Measurements from ENCODE around the gene UGGT1. TPM values are rescaled to one million over a fixed set of nuclear protein-coding genes. Genes with fewer than 3 reads are reported as not detected.
A peak's percentile ranks its signal among the peaks of the same experiment; 100 is the strongest.

UGGT1 gene
- polyA plus RNA-seq, 1 donor (not counting 4 experiments of a cell fraction or from before 2014, with no cell fraction given) = 26.7 TPM

DNA sequence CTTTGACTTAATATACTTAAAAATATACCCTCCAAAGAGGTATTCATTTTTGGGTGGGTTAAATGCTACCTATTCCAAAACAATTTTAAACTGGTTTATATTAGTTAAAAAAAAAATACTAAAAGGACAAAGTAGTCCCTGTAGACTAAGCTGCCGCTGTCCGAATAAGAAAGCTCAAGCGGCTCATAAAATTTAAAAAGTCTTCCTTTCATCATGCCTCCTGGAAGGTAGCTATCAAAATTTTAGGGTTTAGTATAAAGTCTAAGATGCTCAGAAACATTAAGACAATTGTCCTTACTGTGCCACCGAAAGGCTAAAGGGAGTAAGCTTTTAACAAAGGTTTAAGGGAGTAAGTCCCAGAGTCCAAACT is 440 bp upstream of the UGGT1 start:
- FAIRE-seq (no peak), DNase-seq (ENCODE audit: low read depth, low spot score) (no peak)
- H3K4me3 ChIP-seq (ENCODE audit: control insufficient read depth in 2 of 3, extremely low read depth in 1 of 3, insufficient read depth in 2 of 3, low read depth in 1 of 3, low read length in 3 of 3) = peak overlapping the region; percentile 89 to 100 (median 90)
- H3K4me2 ChIP-seq (ENCODE audit: control insufficient read depth, extremely low read depth, insufficient read depth, low read depth, low read length) = peak overlapping the region; percentile 73
- TF ChIP-seq EZH2 (IDR thresholded peaks at IDR 0.05; ENCODE audit: low read length) = no peak
- TF ChIP-seq, protein P1, sequence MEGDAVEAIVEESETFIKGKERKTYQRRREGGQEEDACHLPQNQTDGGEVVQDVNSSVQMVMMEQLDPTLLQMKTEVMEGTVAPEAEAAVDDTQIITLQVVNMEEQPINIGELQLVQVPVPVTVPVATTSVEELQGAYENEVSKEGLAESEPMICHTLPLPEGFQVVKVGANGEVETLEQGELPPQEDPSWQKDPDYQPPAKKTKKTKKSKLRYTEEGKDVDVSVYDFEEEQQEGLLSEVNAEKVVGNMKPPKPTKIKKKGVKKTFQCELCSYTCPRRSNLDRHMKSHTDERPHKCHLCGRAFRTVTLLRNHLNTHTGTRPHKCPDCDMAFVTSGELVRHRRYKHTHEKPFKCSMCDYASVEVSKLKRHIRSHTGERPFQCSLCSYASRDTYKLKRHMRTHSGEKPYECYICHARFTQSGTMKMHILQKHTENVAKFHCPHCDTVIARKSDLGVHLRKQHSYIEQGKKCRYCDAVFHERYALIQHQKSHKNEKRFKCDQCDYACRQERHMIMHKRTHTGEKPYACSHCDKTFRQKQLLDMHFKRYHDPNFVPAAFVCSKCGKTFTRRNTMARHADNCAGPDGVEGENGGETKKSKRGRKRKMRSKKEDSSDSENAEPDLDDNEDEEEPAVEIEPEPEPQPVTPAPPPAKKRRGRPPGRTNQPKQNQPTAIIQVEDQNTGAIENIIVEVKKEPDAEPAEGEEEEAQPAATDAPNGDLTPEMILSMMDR (optimal IDR thresholded peaks at IDR 0.05 in 1 of 3, IDR thresholded peaks at IDR 0.05 in 1 of 3, conservative IDR thresholded peaks at IDR 0.05 in 1 of 3; ENCODE audit: extremely low read depth in 1 of 3, insufficient read depth in 2 of 3, low read length in 3 of 3) = no peak
- no peaks in the 10 kb centered on the region for H3K27me3 ChIP-seq (ENCODE audit: control insufficient read depth, extremely low read depth, insufficient read depth, low read length)
- peaks cover 45% of the 10 kb centered on the region for H3K79me2 ChIP-seq (ENCODE audit: control insufficient read depth, insufficient read depth, low read length)
- peaks cover 0 to 2% of the 10 kb centered on the region in 2 experiments for H3K36me3 ChIP-seq (ENCODE audit: control insufficient read depth in 2 of 2, extremely low read depth in 1 of 2, insufficient read depth in 2 of 2, low read length in 2 of 2)
- H3K4me1 ChIP-seq (ENCODE audit: control insufficient read depth, extremely low read depth, insufficient read depth, low read length) = peaks cover 5% of the 10 kb centered on the region
- no peaks in the 10 kb centered on the region for H4K20me1 ChIP-seq (ENCODE audit: control insufficient read depth, extremely low read depth, insufficient read depth, low read length)
- H3K9ac ChIP-seq (ENCODE audit: control insufficient read depth, extremely low read depth, insufficient read depth, low read length) = peak overlapping the region; percentile 96
- H2AFZ ChIP-seq (ENCODE audit: control insufficient read depth, low read length) = peak overlapping the region; percentile 78
- H3K9me1 ChIP-seq (ENCODE audit: control insufficient read depth, extremely low read depth, insufficient read depth, low read length) = no peaks in the 10 kb centered on the region
- H3K27ac ChIP-seq (ENCODE audit: control insufficient read depth, insufficient read depth, low read length) = peak overlapping the region; percentile 83
- dilution Hi-C loops (cut with MboI; ENCODE audit: extremely low pct_ligation_motif_present, low sequenced_read_pairs) = no loop called here
- no peaks in the 10 kb centered on the region for H3K9me3 ChIP-seq (ENCODE audit: control insufficient read depth, low read depth, low read length)

DNA sequence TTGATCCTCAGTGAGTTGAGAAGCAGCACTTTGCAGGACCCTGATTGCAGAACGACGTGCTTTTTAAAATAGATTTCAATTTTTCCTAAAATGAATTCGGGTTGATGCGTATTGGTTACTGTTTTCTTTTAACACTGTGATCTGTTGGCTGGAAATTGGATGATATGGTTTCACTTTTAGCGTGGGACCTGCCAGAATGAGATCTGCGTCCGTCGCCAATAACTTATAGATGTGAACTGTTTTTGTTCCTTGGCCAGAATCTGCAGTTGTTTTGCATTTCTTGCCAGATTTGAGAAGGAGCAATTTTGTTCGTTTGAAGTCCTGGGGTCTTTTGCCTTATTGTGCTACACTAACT is 703 bp downstream of the UGGT1 start:
- Histone ChIP-seq H3K4me1 (ENCODE audit: control insufficient read depth, extremely low read depth, insufficient read depth, low read length) (peaks cover 5% of the 10 kb centered on the region), H3K36me3 (ENCODE audit: control insufficient read depth in 2 of 2, extremely low read depth in 1 of 2, insufficient read depth in 2 of 2, low read length in 2 of 2) (peaks cover 0 to 2% of the 10 kb centered on the region in 2 experiments), H3K4me3 (ENCODE audit: control insufficient read depth in 2 of 3, extremely low read depth in 1 of 3, insufficient read depth in 2 of 3, low read depth in 1 of 3, low read length in 3 of 3) (peak overlapping the region; percentile 89 to 100 (median 90)), H4K20me1 (ENCODE audit: control insufficient read depth, extremely low read depth, insufficient read depth, low read length) (no peaks in the 10 kb centered on the region), H3K9ac (ENCODE audit: control insufficient read depth, extremely low read depth, insufficient read depth, low read length) (peak overlapping the region; percentile 96), H3K27ac (ENCODE audit: control insufficient read depth, insufficient read depth, low read length) (peak overlapping the region; percentile 91), H2AFZ (ENCODE audit: control insufficient read depth, low read length) (peak overlapping the region; percentile 96), H3K9me1 (ENCODE audit: control insufficient read depth, extremely low read depth, insufficient read depth, low read length) (no peaks in the 10 kb centered on the region), H3K4me2 (ENCODE audit: control insufficient read depth, extremely low read depth, insufficient read depth, low read depth, low read length) (peak overlapping the region; percentile 87), H3K79me2 (ENCODE audit: control insufficient read depth, insufficient read depth, low read length) (peaks cover 56% of the 10 kb centered on the region), H3K27me3 (ENCODE audit: control insufficient read depth, extremely low read depth, insufficient read depth, low read length) (no peaks in the 10 kb centered on the region), H3K9me3 (ENCODE audit: control insufficient read depth, low read depth, low read length) (no peaks in the 10 kb centered on the region)
- no peak for FAIRE-seq
- TF ChIP-seq, protein P1 (optimal IDR thresholded peaks at IDR 0.05 in 1 of 3, IDR thresholded peaks at IDR 0.05 in 1 of 3, conservative IDR thresholded peaks at IDR 0.05 in 1 of 3; ENCODE audit: extremely low read depth in 1 of 3, insufficient read depth in 2 of 3, low read length in 3 of 3) = no peak
- no peak for TF ChIP-seq EZH2 (IDR thresholded peaks at IDR 0.05; ENCODE audit: low read length)
- no peak for DNase-seq (ENCODE audit: low read depth, low spot score)
- dilution Hi-C loops (cut with MboI; ENCODE audit: extremely low pct_ligation_motif_present, low sequenced_read_pairs) = no loop called here

Measured in keratinocyte (primary cell).